A549 (cell line): ENCODE measurements around the gene IL33. TPM values are rescaled to one million over a fixed set of nuclear protein-coding genes. Genes with fewer than 3 reads are reported as not detected.

Experiments
- ATAC-seq, 2 experiments: fragments of 200-7000 bp in 1 of 2; fragments of >200 bp in 1 of 2; cut with Nextera tagmentation in 1 of 2; cut with Tn5 transposase in 1 of 2; 3 replicates each; pipeline versions ENCODE4 v1.8.0 to v1.9.1; 2018 to 2020; ENCODE audit warnings: mild to moderate bottlenecking in 1 of 2, moderate library complexity in 1 of 2
- CTCF ChIA-PET: fragments of 300-600 bp; sonication (Branson Sonifier 250); formaldehyde crosslinking; extraction: SDS; loops from one replicate; lab custom pipeline; 2021; ENCODE audit warnings: antibody characterized with exemption, inconsistent platforms; lab: Yijun Ruan, JAX
- POLR2A ChIA-PET: fragments of 350-600 bp; formaldehyde crosslinking; extraction: SDS; loops from one replicate; lab custom pipeline; 2021; ENCODE audit warnings: antibody characterized with exemption, inconsistent platforms; lab: Yijun Ruan, JAX
- DNase-seq, 2 experiments: peaks; one replicate each; pipeline versions ENCODE4 v3.0.0 to v3.0.0-alpha.2; 2011 to 2016; ENCODE audit warnings: low read depth in 1 of 2, low spot score in 1 of 2
- FAIRE-seq: peaks from 2 replicates; lab custom pipeline; 2011; peaks lifted over from hg19 to GRCh38; lab: Jason Lieb, UNC
- H3K27ac ChIP-seq, 2 experiments: fragments of >200 bp; sonication (Bioruptor Twin); formaldehyde crosslinking; 3 replicates each; pipeline ENCODE4 v1.5.1; 2016 to 2017
- H3K4me1 ChIP-seq: fragments of >200 bp; sonication (Bioruptor Twin); formaldehyde crosslinking; 3 replicates; pipeline ENCODE4 v1.6.1; 2016
- H3K4me2 ChIP-seq: fragments of >200 bp; sonication (Bioruptor Twin); formaldehyde crosslinking; 3 replicates; pipeline ENCODE4 v1.6.1; 2016
- H3K4me3 ChIP-seq: fragments of >200 bp; sonication (Bioruptor Twin); formaldehyde crosslinking; 3 replicates; pipeline ENCODE4 v1.5.1; 2016
- H3K9me3 ChIP-seq: fragments of >200 bp; sonication (Bioruptor Twin); formaldehyde crosslinking; 3 replicates; pipeline ENCODE4 v1.6.1; 2016
- ATOH8 ChIP-seq: fragments of 250-450 bp; sonication (Bioruptor Pico); IDR thresholded peaks from 2 replicates; pipeline ENCODE4 v1.5.0; 2020; ENCODE audit warnings: low read depth, mild to moderate bottlenecking, moderate library complexity
- BCL3 ChIP-seq: fragments of >200 bp; sonication (Bioruptor Twin); formaldehyde crosslinking; IDR thresholded peaks from 3 replicates; pipeline ENCODE4 v1.6.1; 2016
- CBX8 ChIP-seq: fragments of 200-600 bp; sonication (generic); IDR thresholded peaks from 2 replicates; pipeline ENCODE4 v1.6.1; 2016
- CHD2 ChIP-seq: fragments of 150-350 bp; IDR thresholded peaks from 2 replicates; pipeline ENCODE4 v1.6.1; 2014; ENCODE audit warnings: low read length; ENCODE audit not compliant: partially characterized antibody
- CTCF ChIP-seq: fragments of >200 bp; sonication (Bioruptor Twin); formaldehyde crosslinking; IDR thresholded peaks from 3 replicates; pipeline ENCODE4 v1.5.1; 2016
- EHF ChIP-seq: fragments of 250-450 bp; sonication (Bioruptor Pico); IDR thresholded peaks from 2 replicates; pipeline ENCODE4 v1.5.0; 2020; ENCODE audit warnings: mild to moderate bottlenecking
- EP300 ChIP-seq, 2 experiments: fragments of >200 bp; sonication (Bioruptor Twin); formaldehyde crosslinking; IDR thresholded peaks; 2 replicates in 1 of 2; 3 replicates in 1 of 2; pipeline ENCODE4 v1.6.1; 2016 to 2017
- ESRRA ChIP-seq: fragments of 150-350 bp; IDR thresholded peaks from 2 replicates; pipeline ENCODE4 v1.6.1; 2014; ENCODE audit warnings: mild to moderate bottlenecking, low read length, borderline replicate concordance
- FOXS1 ChIP-seq: fragments of 250-450 bp; sonication (Bioruptor Pico); IDR thresholded peaks from 2 replicates; pipeline ENCODE4 v1.5.0; 2020; ENCODE audit warnings: mild to moderate bottlenecking, moderate library complexity
- GATA3 ChIP-seq: IDR thresholded peaks from 2 replicates; pipeline ENCODE4 v1.6.1; 2012; ENCODE audit warnings: borderline replicate concordance
- HOXA7 ChIP-seq: fragments of 250-450 bp; sonication (Bioruptor Pico); IDR thresholded peaks from 2 replicates; pipeline ENCODE4 v1.5.0; 2020; ENCODE audit warnings: mild to moderate bottlenecking, moderate library complexity
- HOXB13 ChIP-seq: fragments of 250-450 bp; sonication (Bioruptor Pico); IDR thresholded peaks from 2 replicates; pipeline ENCODE4 v1.5.0; 2020; ENCODE audit warnings: low read depth, mild to moderate bottlenecking, moderate library complexity
- KDM5A ChIP-seq: fragments of 200-600 bp; sonication (generic); IDR thresholded peaks from 2 replicates; pipeline ENCODE4 v1.6.1; 2016; ENCODE audit warnings: antibody characterized with exemption, mild to moderate bottlenecking
- MAFK ChIP-seq: fragments of 450-650 bp; IDR thresholded peaks from 2 replicates; pipeline ENCODE4 v1.6.1; 2014; ENCODE audit not compliant: partially characterized antibody
- MAZ ChIP-seq: fragments of 150-350 bp; IDR thresholded peaks from 2 replicates; pipeline ENCODE4 v1.6.1; 2014; ENCODE audit warnings: antibody characterized with exemption, low read depth, low read length, borderline replicate concordance
- POLR2A ChIP-seq: IDR thresholded peaks from 2 replicates; pipeline ENCODE4 v1.6.1; 2012; ENCODE audit warnings: mild to moderate bottlenecking, low read length
- RAD21 ChIP-seq, 2 experiments: fragments of >200 bp in 1 of 2; sonication (Bioruptor Twin) in 1 of 2; formaldehyde crosslinking in 1 of 2; IDR thresholded peaks in 1 of 2; conservative IDR thresholded peaks in 1 of 2; 2 replicates in 1 of 2; 3 replicates in 1 of 2; pipeline ENCODE4 v1.6.1; 2012 to 2018; ENCODE audit warnings: inconsistent platforms in 1 of 2
- RCOR1 ChIP-seq: fragments of 150-350 bp; IDR thresholded peaks from 2 replicates; pipeline ENCODE4 v1.6.1; 2014; ENCODE audit warnings: antibody characterized with exemption, low read length, low read depth
- RNF2 ChIP-seq: fragments of 200-600 bp; sonication (generic); IDR thresholded peaks from 2 replicates; pipeline ENCODE4 v1.6.1; 2016; ENCODE audit warnings: low read depth, mild to moderate bottlenecking, antibody characterized with exemption, moderate library complexity, borderline replicate concordance
- SREBF2 ChIP-seq: fragments of 450-650 bp; IDR thresholded peaks from 2 replicates; pipeline ENCODE4 v1.6.1; 2014; ENCODE audit warnings: mild to moderate bottlenecking, moderate library complexity
- ZC3H11A ChIP-seq: fragments of 450-650 bp; IDR thresholded peaks from 2 replicates; pipeline ENCODE4 v1.6.1; 2014; ENCODE audit warnings: antibody characterized with exemption, mild to moderate bottlenecking
- ZFP36 ChIP-seq: fragments of 450-650 bp; IDR thresholded peaks from 2 replicates; pipeline ENCODE4 v1.6.1; 2014; ENCODE audit warnings: borderline replicate concordance; ENCODE audit not compliant: partially characterized antibody
- ZNF302 ChIP-seq: fragments of 250-450 bp; sonication (Bioruptor Pico); IDR thresholded peaks from 2 replicates; pipeline ENCODE4 v1.9.0; 2021; ENCODE audit warnings: inconsistent platforms, mild to moderate bottlenecking, moderate library complexity
- ZSCAN20 ChIP-seq: fragments of 250-450 bp; sonication (Bioruptor Pico); IDR thresholded peaks from 2 replicates; pipeline ENCODE4 v1.8.0; 2022; ENCODE audit warnings: mild to moderate bottlenecking, moderate library complexity
- WGBS: methylation state at CpG from one replicate; pipeline ENCODE4 v1.1.6; 2017; ENCODE audit errors: missing lambda C conversion rate; 5-methylcytosine and 5-hydroxymethylcytosine counted together
- polyA plus RNA-seq, 4 experiments: library from polyadenylated mRNA; depleted of rRNA in 3 of 4; stranded (reverse); fragments of >200 nt; fragmentation: RNase III in 1 of 4; extraction: RNeasy Plus Mini Kit Qiagen cat#74134 plus additional on column Dnase treatment in 1 of 4; gene quantifications; 2 replicates in 3 of 4; 3 replicates in 1 of 4; pipeline ENCODE4 v1.2.3, GENCODE V29; 2011 to 2017
- TF ChIP-seq, protein P1 (sequence below): fragments of 250-450 bp; sonication (Bioruptor Pico); IDR thresholded peaks from 2 replicates; pipeline ENCODE4 v1.5.0; 2021; ENCODE audit warnings: mild to moderate bottlenecking, moderate library complexity, borderline replicate concordance

IL33 gene
- polyA plus RNA-seq, 2 of the 4 experiments (the other 2 are of a cell fraction) = 0.31 to 0.72 TPM

- Histone ChIP-seq H3K4me2 (no peak overlapping the region), H3K4me1 (no peaks in the 10 kb centered on the region), H3K4me3 (no peak overlapping the region), H3K9me3 (no peaks in the 10 kb centered on the region), H3K27ac (no peak overlapping the region)
- FAIRE-seq (peak; percentile 7), DNase-seq (no peak), ATAC-seq (no peak)
- no peak for TF ChIP-seq RCOR1
- no peak for TF ChIP-seq EHF (CRISPR knock-in tag)
- no peak for TF ChIP-seq FOXS1
- TF ChIP-seq ATOH8 (CRISPR knock-in tag) = no peak
- no peak for TF ChIP-seq ZNF302 (CRISPR knock-in tag)
- ChIA-PET CTCF (no interaction called here), POLR2A (no interaction called here)
- WGBS = 84% methylated on average over 1 of the region's 1 CpG
Measured at GRCh38 chr9:6224393-6225154, 9.0 kb downstream of the IL33 start.

DNA sequence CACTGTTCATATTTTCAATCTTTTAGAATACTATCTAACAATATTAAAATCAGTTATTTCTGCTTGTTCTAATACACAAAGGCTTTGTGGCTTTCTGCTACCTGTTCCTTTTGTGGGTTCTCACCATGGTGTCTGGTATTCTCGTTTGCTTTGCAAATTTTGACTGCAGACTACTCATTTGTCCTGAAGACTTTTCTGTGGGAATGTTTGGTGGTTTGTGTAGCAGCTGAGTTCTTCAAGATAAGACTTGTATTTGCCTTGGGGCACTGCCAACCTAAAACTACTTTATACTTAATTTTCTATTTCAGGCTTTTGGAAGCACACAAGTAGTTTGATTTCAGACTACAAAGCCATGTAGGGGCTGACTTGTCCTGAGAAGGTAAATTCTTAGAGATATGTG lies 11.1 kb downstream of the IL33 start:
- H3K9me3 ChIP-seq = no peaks in the 10 kb centered on the region
- no peak for ATAC-seq

DNA sequence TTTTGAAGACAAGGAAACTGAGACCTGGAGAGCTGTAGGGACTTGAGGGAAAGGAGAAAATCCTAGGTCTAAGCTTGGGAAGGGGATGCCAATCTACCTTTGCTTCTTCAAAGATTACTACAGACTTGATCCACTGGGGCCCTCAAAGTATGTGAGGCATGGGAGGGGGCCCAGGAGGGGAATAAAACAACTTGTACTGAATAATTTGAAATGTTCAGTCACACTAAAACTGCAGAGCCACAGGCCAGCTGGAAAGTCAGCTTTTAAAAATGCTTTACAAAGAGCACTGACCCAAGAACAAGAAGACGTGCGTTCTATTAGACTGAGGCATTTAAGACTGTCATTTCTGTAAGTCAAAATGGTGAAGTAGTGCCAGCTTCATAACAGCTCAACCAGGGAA lies 13.6 kb downstream of the IL33 start:
- FAIRE-seq (no peak), ATAC-seq (no peak)
- POLR2A ChIA-PET = no interaction called here
- TF ChIP-seq SREBF2 = no peak
- TF ChIP-seq BCL3 = no peak
- no peak for TF ChIP-seq CBX8
- no peak for TF ChIP-seq CTCF
- TF ChIP-seq EP300 (IDR thresholded peaks at IDR 0.05) = no peak
- no peak for TF ChIP-seq RAD21 (conservative IDR thresholded peaks at IDR 0.05 in 1 of 2, IDR thresholded peaks at IDR 0.05 in 1 of 2)
- no peak for TF ChIP-seq ESRRA
- TF ChIP-seq ZSCAN20 (CRISPR knock-in tag) = no peak

More for the DNA sequence above, 11.1 kb downstream of the IL33 start:
- H3K4me2 ChIP-seq = no peak overlapping the region
- no peak for FAIRE-seq
- peaks cover 7% of the 10 kb centered on the region; the same call in 1 of the 3 replicates for H3K4me1 ChIP-seq
- WGBS = 4% methylated on average over 1 of the region's 1 CpG
- no peak overlapping the region for H3K27ac ChIP-seq
- TF ChIP-seq ZNF302 (CRISPR knock-in tag) = no peak
- TF ChIP-seq POLR2A = no peak
- no peak for TF ChIP-seq HOXA7 (CRISPR knock-in tag)
- no peak for TF ChIP-seq ZC3H11A
- TF ChIP-seq MAZ = no peak
- TF ChIP-seq MAFK = no peak
- no peak for TF ChIP-seq CHD2
- no peak for TF ChIP-seq ZSCAN20 (CRISPR knock-in tag)
- no peak for TF ChIP-seq KDM5A
- TF ChIP-seq RNF2 = no peak
- TF ChIP-seq ESRRA = no peak
- no peak for TF ChIP-seq RAD21 (conservative IDR thresholded peaks at IDR 0.05 in 1 of 2, IDR thresholded peaks at IDR 0.05 in 1 of 2)
- no peak for TF ChIP-seq ZFP36
- TF ChIP-seq GATA3 = no peak
- TF ChIP-seq, protein P1, sequence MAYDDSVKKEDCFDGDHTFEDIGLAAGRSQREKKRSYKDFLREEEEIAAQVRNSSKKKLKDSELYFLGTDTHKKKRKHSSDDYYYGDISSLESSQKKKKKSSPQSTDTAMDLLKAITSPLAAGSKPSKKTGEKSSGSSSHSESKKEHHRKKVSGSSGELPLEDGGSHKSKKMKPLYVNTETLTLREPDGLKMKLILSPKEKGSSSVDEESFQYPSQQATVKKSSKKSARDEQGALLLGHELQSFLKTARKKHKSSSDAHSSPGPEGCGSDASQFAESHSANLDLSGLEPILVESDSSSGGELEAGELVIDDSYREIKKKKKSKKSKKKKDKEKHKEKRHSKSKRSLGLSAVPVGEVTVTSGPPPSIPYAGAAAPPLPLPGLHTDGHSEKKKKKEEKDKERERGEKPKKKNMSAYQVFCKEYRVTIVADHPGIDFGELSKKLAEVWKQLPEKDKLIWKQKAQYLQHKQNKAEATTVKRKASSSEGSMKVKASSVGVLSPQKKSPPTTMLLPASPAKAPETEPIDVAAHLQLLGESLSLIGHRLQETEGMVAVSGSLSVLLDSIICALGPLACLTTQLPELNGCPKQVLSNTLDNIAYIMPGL (CRISPR knock-in tag) = no peak
- TF ChIP-seq CTCF = no peak
- TF ChIP-seq HOXB13 = no peak
- TF ChIP-seq, all 56 proteins: peak for 0
- POLR2A ChIA-PET = no interaction called here
- DNase-seq = no peak
- CTCF ChIA-PET = no interaction called here
- no peak overlapping the region for H3K4me3 ChIP-seq

More for the DNA sequence above, 13.6 kb downstream of the IL33 start:
- Histone ChIP-seq H3K4me1 (peaks cover 7% of the 10 kb centered on the region; the same call in 1 of the 3 replicates), H3K9me3 (no peaks in the 10 kb centered on the region), H3K4me2 (no peak overlapping the region), H3K4me3 (no peak overlapping the region), H3K27ac (no peak overlapping the region)
- no peak for DNase-seq
- CTCF ChIA-PET = interaction anchor here (1.4 kb wide), 1 partner anchor 11 kb away, joined by 3 read pairs; no protein-coding TSS in a partner anchor
- 86% methylated on average over 2 of the region's 2 CpGs for WGBS
